Measurements from ENCODE around the gene TCEA3.

TCEA3 gene

GRCh38 chr1:23436520-23437354, 12.2 kb upstream of the TCEA3 start:
- H3K4me1 Mint-ChIP-seq, result no peaks in the 10 kb centered on the region
- peak; percentile 40 for DNase-seq
- H3K27me3 Mint-ChIP-seq, result no peaks in the 10 kb centered on the region
- ATAC-seq, result no peak
- no peak overlapping the region for H3K27ac Mint-ChIP-seq
- H3K4me3 Mint-ChIP-seq, result no peak overlapping the region
- no peaks in the 10 kb centered on the region for H3K9me3 Mint-ChIP-seq
- no peaks in the 10 kb centered on the region for H3K36me3 Mint-ChIP-seq (ENCODE audit: low read depth)

- DNase-seq (no peak), ATAC-seq (no peak)
- Mint-ChIP-seq H3K27ac (no peak overlapping the region), H3K9me3 (no peaks in the 10 kb centered on the region), H3K36me3 (ENCODE audit: low read depth) (no peaks in the 10 kb centered on the region), H3K4me1 (no peaks in the 10 kb centered on the region), H3K4me3 (no peak overlapping the region), H3K27me3 (no peaks in the 10 kb centered on the region)
Measured at GRCh38 chr1:23434260-23434775, 9.8 kb upstream of the TCEA3 start.

GRCh38 chr1:23433122-23433521, 8.6 kb upstream of the TCEA3 start:
- no peak for ATAC-seq
- Mint-ChIP-seq H3K4me1 (no peaks in the 10 kb centered on the region), H3K9me3 (no peaks in the 10 kb centered on the region), H3K27ac (no peak overlapping the region), H3K4me3 (no peak overlapping the region), H3K27me3 (no peaks in the 10 kb centered on the region), H3K36me3 (ENCODE audit: low read depth) (no peaks in the 10 kb centered on the region)
- no peak for DNase-seq

- Mint-ChIP-seq H3K4me1 (no peaks in the 10 kb centered on the region), H3K27me3 (peaks cover 3% of the 10 kb centered on the region), H3K4me3 (no peak overlapping the region), H3K9me3 (no peaks in the 10 kb centered on the region), H3K27ac (no peak overlapping the region), H3K36me3 (ENCODE audit: low read depth) (no peaks in the 10 kb centered on the region)
- DNase-seq (no peak), ATAC-seq (no peak)
Measured at GRCh38 chr1:23431431-23431830, 6.9 kb upstream of the TCEA3 start.

- DNase-seq (no peak), ATAC-seq (no peak)
- no peaks in the 10 kb centered on the region for H3K36me3 Mint-ChIP-seq (ENCODE audit: low read depth)
- no peaks in the 10 kb centered on the region for H3K9me3 Mint-ChIP-seq
- no peak overlapping the region for H3K27ac Mint-ChIP-seq
- peaks cover 8% of the 10 kb centered on the region for H3K27me3 Mint-ChIP-seq
- no peaks in the 10 kb centered on the region for H3K4me1 Mint-ChIP-seq
- no peak overlapping the region for H3K4me3 Mint-ChIP-seq
Measured at GRCh38 chr1:23430803-23431202, 6.3 kb upstream of the TCEA3 start.

- Mint-ChIP-seq H3K4me1 (peaks cover 11% of the 10 kb centered on the region), H3K9me3 (no peaks in the 10 kb centered on the region), H3K36me3 (ENCODE audit: low read depth) (no peaks in the 10 kb centered on the region), H3K27ac (no peak overlapping the region), H3K27me3 (peaks cover 20% of the 10 kb centered on the region), H3K4me3 (no peak overlapping the region)
- DNase-seq, result no peak
- ATAC-seq, result no peak
Measured at GRCh38 chr1:23428136-23428905, 3.8 kb upstream of the TCEA3 start.

GRCh38 chr1:23427550-23427949, 3.0 kb upstream of the TCEA3 start:
- Mint-ChIP-seq H3K4me3 (no peak overlapping the region), H3K27me3 (peaks cover 23% of the 10 kb centered on the region), H3K4me1 (peaks cover 19% of the 10 kb centered on the region), H3K27ac (no peak overlapping the region), H3K36me3 (ENCODE audit: low read depth) (no peaks in the 10 kb centered on the region), H3K9me3 (no peaks in the 10 kb centered on the region)
- no peak for DNase-seq
- no peak for ATAC-seq

GRCh38 chr1:23426828-23427227, 2.3 kb upstream of the TCEA3 start:
- H3K36me3 Mint-ChIP-seq (ENCODE audit: low read depth), result no peaks in the 10 kb centered on the region
- peaks cover 23% of the 10 kb centered on the region for H3K27me3 Mint-ChIP-seq
- no peaks in the 10 kb centered on the region for H3K9me3 Mint-ChIP-seq
- ATAC-seq, result no peak
- no peak overlapping the region for H3K27ac Mint-ChIP-seq
- DNase-seq, result no peak
- H3K4me1 Mint-ChIP-seq, result peaks cover 23% of the 10 kb centered on the region
- H3K4me3 Mint-ChIP-seq, result no peak overlapping the region

- DNase-seq (no peak), ATAC-seq (no peak)
- Mint-ChIP-seq H3K9me3 (no peaks in the 10 kb centered on the region), H3K27me3 (peaks cover 23% of the 10 kb centered on the region), H3K36me3 (ENCODE audit: low read depth) (no peaks in the 10 kb centered on the region), H3K4me3 (peak overlapping the region; percentile 20), H3K4me1 (peaks cover 23% of the 10 kb centered on the region), H3K27ac (peak overlapping the region; percentile 60)
Measured at GRCh38 chr1:23425193-23425494, 596 bp upstream of the TCEA3 start.

- Mint-ChIP-seq H3K4me1 (peaks cover 23% of the 10 kb centered on the region), H3K27me3 (peaks cover 23% of the 10 kb centered on the region), H3K36me3 (ENCODE audit: low read depth) (no peaks in the 10 kb centered on the region), H3K27ac (no peak overlapping the region), H3K4me3 (peak overlapping the region; percentile 75), H3K9me3 (no peaks in the 10 kb centered on the region)
- peak; percentile 6 for DNase-seq
- no peak for ATAC-seq
Measured at GRCh38 chr1:23423415-23424292, 894 bp downstream of the TCEA3 start.

GRCh38 chr1:23422941-23423340, 1.6 kb downstream of the TCEA3 start:
- no peak overlapping the region for H3K27ac Mint-ChIP-seq
- no peaks in the 10 kb centered on the region for H3K36me3 Mint-ChIP-seq (ENCODE audit: low read depth)
- ATAC-seq (no peak), DNase-seq (no peak)
- H3K9me3 Mint-ChIP-seq, result no peaks in the 10 kb centered on the region
- H3K4me3 Mint-ChIP-seq, result peak overlapping the region; percentile 75
- peaks cover 23% of the 10 kb centered on the region for H3K27me3 Mint-ChIP-seq
- peaks cover 23% of the 10 kb centered on the region for H3K4me1 Mint-ChIP-seq

GRCh38 chr1:23422241-23422877, 2.2 kb downstream of the TCEA3 start:
- H3K4me3 Mint-ChIP-seq, result no peak overlapping the region
- no peaks in the 10 kb centered on the region for H3K9me3 Mint-ChIP-seq
- H3K36me3 Mint-ChIP-seq (ENCODE audit: low read depth), result no peaks in the 10 kb centered on the region
- H3K27ac Mint-ChIP-seq, result no peak overlapping the region
- ATAC-seq (peak; percentile 49), DNase-seq (peak; percentile 34)
- H3K4me1 Mint-ChIP-seq, result peaks cover 23% of the 10 kb centered on the region
- H3K27me3 Mint-ChIP-seq, result peaks cover 23% of the 10 kb centered on the region

GRCh38 chr1:23421753-23422240, 2.8 kb downstream of the TCEA3 start:
- Mint-ChIP-seq H3K27ac (no peak overlapping the region), H3K4me3 (no peak overlapping the region), H3K9me3 (no peaks in the 10 kb centered on the region), H3K4me1 (peaks cover 23% of the 10 kb centered on the region), H3K36me3 (ENCODE audit: low read depth) (no peaks in the 10 kb centered on the region), H3K27me3 (peaks cover 23% of the 10 kb centered on the region)
- DNase-seq (no peak), ATAC-seq (no peak)

GRCh38 chr1:23421343-23421742, 3.2 kb downstream of the TCEA3 start:
- Mint-ChIP-seq H3K27me3 (peaks cover 20% of the 10 kb centered on the region), H3K4me3 (no peak overlapping the region), H3K27ac (no peak overlapping the region), H3K36me3 (ENCODE audit: low read depth) (no peaks in the 10 kb centered on the region), H3K9me3 (no peaks in the 10 kb centered on the region), H3K4me1 (peaks cover 23% of the 10 kb centered on the region)
- no peak for DNase-seq
- no peak for ATAC-seq

Measured in activated naive CD8-positive, alpha-beta T cell treated with anti-CD3 and anti-CD28 coated beads, Interleukin-2, amount 50 U/mL, for 24 hours (primary cell).